Epithelial cell of esophagus (primary cell): Measurements from ENCODE around the gene SERPINB11.

Experiments
- DNase-seq: peaks from one replicate; pipeline ENCODE4 v3.0.0; 2010; ENCODE audit warnings: low read depth
- H3K4me3 ChIP-seq: 2 replicates; pipeline ENCODE4 v1.5.1; 2011; ENCODE audit warnings: mild to moderate bottlenecking, low read length, control low read depth
- CTCF ChIP-seq: IDR thresholded peaks from 2 replicates; pipeline ENCODE4 v1.5.1; 2011; ENCODE audit warnings: low read depth, mild to moderate bottlenecking, low read length, control low read depth, inconsistent platforms; ENCODE audit not compliant: insufficient read depth; ENCODE audit errors: missing control alignments

The SERPINB11 gene

GRCh38 chr18:63697097-63697660 lies 5.6 kb upstream of the SERPINB11 start:
- TF ChIP-seq CTCF, result no peak
- DNase-seq, result no peak
- H3K4me3 ChIP-seq, result no peak overlapping the region

GRCh38 chr18:63700501-63700900 lies 2.3 kb upstream of the SERPINB11 start:
- TF ChIP-seq CTCF, result no peak
- H3K4me3 ChIP-seq, result no peak overlapping the region
- DNase-seq, result no peak

- H3K4me3 ChIP-seq, result no peak overlapping the region
- DNase-seq, result no peak
- no peak for TF ChIP-seq CTCF
These were observed 808 bp upstream of the SERPINB11 start for GRCh38 chr18:63701952-63702351.

- no peak for DNase-seq
- no peak for TF ChIP-seq CTCF
- no peak overlapping the region for H3K4me3 ChIP-seq
These were observed 2.6 kb downstream of the SERPINB11 start for GRCh38 chr18:63705401-63705800.

- no peak for TF ChIP-seq CTCF
- no peak for DNase-seq
- no peak overlapping the region for H3K4me3 ChIP-seq
These were observed 5.1 kb downstream of the SERPINB11 start for GRCh38 chr18:63707816-63708215.

GRCh38 chr18:63708650-63709049 lies 5.9 kb downstream of the SERPINB11 start:
- H3K4me3 ChIP-seq, result no peak overlapping the region
- peak; percentile 49 for DNase-seq
- TF ChIP-seq CTCF, result no peak
